ENCODE results near the gene RELCH.
A peak's percentile ranks its signal among the peaks of the same experiment; 100 is the strongest.

The RELCH gene

DNA sequence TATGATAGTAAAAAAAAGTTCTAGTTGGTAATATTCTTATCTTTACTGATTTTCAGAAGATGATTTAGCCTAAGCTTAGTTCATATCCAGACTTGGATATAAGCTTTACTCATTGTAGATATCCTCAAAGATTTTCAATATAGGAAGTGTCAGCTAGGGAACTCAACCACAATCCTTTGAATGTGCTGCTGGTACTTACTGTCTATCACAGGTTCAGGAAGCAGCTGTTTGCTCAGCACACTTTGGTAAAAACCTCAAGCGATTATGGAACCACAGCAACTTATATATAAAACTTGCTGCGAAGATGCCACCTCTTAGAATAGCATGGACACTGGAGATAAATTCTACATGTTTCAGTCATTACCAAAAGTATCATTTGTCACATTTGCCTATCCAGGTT is 77.9 kb downstream of the RELCH start:
- no peak for DNase-seq

DNA sequence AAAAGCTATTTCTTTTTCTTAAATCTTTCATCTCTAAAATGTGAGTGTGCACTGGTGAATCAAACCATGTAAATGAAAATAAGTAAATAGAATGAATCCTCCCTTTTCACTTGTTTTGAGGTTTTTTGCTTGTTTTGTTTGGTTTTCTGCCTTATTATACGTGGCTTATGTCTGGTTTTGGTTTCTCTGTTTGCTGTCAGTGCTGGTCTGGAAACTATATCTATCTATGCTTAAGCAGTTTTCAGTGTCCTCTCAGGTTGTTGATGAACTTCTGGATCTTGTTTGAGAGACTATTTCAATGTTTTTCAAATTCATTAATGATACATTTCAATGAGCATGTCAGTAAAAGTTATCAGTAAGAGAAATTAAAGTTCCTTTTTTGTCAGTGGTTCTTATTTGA is 90.0 kb downstream of the RELCH start:
- DNase-seq: no peak

DNA sequence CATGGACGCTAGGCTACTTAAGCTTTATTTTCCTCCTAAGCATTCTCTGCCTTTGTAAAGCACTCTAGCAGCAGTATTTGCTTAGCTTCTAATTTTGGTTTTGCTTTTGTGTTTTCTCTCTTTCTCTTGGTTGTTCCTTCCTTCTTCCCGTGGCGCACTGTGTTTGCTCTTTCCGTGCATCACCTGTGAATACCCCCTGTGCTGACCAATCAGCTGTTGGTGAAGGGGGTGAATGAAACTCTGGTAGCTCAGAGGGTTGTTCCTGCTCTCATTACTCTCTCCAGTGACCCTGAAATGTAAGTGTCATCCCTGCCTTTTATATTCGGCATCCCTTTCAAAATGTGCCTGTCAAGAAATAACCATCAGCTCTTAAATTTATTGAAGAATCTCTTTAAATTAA is 92.5 kb downstream of the RELCH start:
- no peak for DNase-seq

DNA sequence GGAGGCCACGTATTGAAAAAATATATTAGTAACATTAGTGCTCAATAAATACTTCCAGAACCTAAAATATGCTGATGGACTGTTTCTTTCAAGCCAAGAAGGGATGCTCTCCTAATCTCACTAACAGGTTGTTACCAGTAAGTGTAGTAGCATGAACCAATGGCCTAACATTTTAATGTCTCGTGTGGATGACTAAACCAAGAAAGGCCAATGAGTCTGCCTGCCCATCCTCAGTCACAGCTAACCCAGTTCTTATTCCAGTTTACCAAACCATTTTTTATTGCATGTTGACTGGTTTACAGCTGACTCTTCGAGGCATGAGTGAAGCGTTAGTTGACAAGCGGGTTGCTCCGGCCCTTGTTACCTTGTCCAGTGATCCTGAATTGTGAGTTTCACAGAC is 93.0 kb downstream of the RELCH start:
- no peak for DNase-seq

DNA sequence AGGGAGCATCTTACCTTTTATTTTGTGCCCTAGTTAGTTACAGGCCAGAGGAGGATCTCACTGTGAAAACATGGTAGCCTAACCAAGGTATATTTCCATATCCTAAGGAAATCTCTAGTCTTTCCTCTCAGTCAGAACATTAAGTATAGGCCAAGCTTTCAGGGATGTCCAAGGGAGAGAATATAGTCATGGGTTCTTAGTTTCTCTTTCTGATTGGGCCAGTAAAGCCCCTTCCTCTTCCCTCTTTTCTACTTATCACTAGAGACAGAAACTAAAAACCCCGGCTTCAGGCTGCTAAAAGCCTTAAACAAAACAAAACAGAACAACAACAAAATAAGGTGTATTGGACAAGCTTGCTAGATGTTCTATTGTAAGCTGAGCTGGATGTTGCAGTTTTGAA is 93.7 kb downstream of the RELCH start:
- no peak for DNase-seq

DNA sequence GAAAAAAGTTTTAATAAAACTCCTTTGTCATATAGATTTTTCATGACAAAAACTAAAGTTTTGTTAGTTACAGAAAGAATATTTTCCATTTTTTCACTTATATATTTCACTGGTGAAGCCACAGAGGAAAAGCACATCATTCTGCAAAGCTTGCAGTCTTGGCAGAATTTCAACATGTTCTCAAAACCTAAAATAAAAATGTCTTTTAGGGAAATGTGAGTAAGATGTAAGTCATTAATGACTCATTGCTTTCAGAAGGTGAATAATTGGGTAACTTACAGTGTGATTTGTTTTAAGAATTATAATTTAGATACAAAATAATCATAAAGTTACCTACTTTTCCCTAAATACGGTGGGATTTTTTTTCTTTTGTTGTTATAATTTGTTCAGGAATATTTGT is 94.6 kb downstream of the RELCH start:
- no peak for DNase-seq

DNA sequence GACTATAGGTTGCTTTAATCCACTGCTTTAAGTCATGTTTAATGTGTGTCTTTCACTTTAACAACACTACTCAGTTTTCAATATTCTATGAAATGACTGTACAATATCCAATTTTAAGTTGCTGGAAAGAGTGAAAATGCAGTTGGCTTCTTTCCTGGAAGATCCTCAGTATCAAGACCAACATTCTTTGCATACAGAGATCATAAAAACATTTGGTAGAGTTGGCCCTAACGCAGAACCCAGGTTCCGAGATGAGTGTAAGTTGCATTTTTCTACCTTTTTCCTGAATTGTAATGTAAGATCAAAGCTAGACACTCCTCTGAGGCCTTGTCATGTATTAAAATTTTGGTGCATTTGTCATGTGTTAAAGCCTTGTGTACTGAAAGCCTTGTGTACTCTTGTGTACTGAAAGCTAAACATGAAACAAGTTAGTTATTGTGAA is 95.2 kb downstream of the RELCH start:
- DNase-seq: no peak

DNA sequence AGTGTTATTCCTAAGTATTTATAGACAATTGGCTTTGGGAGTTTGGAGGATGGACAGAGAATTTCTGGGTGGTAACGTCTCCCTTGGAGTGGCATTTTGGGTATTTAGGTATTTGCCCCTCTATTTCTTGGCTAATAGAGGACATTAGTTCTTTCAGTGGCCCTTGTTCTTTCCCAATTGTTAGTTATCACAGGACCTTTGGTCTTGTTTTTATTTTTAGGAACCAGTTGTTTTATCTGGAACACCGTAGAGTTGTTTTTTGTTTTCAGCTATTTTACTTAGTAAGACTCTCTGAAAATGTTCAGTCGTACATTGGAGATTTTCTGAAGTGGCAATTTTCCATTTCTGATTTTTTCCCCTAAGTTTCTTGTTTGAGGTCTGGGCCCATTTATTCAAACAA is 97.6 kb downstream of the RELCH start:
- no peak for DNase-seq

DNA sequence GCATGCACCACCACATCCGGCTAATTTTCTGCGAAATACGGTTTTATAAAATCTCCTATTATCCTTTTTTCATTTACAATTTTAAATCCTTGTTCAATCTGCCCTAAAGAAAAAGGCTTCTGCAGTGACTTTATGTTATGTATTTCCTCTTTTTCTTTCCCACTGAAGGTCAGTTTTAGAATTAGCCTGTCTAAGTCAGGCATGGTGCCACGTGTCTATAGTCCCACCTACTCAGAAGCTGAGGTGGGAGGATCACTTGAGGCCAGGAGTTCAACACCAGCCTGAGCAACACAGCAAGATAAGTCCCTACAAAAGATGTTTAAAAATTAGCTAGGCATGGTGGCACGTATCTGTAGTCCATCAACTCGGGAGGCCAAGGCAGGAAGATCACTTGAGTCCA is 98.2 kb downstream of the RELCH start:
- no peak for DNase-seq

DNA sequence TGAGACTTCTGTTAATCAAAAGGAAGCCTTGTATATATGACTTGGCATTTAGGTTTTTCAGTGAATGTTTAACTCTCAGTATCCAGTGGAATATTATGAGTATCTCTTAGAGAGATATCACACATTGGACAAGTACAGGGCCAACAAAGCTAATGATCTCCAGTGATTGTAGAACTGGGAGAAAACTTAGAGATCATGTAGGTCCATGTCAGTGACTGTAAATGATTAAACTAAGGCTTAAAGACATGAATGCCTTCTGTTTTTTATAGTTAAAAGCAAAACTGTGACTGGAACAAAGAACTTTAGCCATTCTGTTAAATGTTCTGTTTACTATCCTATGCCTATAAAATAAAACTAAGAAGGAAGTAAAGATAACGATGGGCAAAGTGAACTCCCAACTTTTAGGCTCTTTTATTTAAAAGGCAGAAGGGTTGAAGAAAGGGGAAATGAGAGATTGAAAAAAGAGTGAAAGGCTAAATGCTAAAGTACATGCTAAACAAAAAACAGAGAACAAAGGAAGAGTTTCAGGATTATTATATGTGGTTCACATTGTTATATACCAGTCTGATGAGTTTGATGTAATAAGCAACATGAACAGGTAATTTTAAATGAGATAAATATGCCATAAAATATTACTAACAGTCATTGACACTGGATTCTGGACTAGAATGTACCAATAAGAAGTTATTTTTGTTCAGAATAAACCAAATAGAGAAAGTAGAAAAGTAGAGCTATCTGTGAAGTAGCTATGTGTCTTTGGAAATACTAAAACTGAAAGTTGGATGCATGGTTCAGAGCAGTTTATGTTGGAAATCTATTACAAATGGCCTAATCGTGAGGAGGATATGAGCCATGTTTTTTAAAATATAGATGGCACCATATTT is 101.0 kb downstream of the RELCH start:
- no peak for DNase-seq

DNA sequence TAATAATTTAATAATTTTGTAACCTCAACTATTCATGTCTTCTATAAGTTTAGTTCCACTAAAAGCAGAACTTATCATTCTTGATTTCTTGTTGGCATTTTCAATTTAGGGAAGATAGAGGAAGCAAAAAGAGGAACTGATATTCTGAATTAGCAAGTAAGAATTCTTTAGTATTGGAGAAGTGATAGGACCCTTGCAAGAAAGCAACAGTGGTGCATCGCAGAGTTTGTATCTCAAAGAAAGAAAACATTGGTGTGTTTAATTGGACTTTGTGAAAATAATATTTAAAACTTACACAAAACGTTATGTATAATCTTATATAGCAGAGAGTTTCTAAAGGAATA is 101.6 kb downstream of the RELCH start:
- DNase-seq: no peak

DNA sequence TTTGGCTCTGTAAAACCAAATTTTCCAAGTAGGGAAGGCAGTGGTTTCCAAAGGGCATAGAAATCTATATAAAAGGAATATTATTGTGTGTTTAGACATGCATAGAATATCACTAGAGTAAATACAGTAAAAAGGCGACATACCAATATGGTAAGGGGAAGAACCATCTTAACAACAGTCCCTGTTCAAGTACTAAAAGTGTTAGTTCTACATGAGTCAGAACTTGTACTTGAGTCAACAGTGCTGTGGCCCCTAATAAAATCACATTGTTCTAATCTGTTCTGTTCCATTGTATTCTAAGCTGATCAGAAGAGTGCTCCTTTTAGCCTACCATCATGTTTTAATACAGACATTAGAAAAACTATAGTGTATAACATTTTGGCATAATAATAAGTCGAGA is 102.0 kb downstream of the RELCH start:
- DNase-seq: no peak

DNA sequence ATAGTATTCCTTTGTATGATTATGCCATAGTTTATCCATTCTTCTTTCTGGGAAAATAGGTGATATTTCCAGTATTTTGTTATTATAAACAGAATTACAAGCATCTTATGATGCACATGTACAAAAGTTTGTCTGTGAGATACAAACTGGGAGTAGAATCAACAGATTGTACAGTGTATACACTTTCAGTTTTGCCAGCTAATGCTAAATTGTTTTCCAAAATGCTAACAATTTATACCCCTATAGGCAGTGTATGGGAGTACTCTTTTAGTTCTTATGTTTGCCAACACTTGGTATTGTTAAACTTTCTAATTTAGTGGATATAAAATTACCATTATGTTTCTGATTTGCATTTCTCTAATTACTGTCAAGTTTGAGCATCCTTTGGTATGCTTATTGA is 107.0 kb downstream of the RELCH start:
- no peak for DNase-seq

DNA sequence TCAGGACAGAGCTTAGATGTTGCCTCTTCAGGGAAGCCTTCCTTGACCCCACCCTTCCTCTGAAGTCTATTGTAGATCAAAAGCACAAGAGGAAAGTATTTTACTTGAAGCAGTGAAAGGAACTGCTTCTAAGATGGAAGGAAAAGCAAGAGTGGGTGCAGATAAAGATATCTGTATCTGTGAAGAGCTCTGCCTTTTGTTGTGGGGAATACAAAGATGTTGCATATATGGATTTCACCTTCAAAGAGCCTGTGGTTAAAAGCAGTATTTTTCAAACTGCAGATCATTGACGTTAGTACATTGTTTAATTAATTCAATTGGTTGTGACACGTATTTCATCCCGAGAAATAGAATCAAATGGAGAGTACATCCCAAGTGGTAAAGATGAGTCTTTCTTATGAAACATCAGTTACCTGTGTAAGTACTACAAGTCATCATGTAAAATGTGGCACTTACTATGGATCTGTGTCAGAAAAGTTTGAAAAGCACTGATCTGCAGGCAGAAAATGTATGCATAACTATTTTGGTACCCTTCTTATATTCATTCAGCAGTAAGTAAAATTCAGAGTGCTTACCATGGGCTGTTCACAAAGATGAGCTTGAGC is 113.4 kb downstream of the RELCH start:
- DNase-seq: no peak

DNA sequence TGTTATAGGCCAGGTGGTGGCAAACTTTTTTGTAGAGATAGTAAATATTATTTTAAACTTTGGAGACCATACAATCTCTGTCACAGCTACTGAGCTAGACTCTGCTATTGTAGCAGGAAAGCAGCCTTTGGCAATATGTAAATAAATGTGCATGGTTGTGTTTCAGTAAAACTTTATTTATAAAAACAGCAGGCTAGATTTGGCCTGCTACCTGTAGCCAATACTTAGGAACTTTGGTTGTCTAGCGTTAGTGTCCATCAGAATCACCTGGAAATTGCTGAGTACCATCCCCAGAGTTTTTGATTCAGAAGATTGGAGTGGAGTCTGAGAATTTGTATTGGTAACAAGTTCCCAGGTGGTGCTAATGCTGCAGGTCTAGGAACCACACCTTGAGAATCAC is 114.3 kb downstream of the RELCH start:
- no peak for DNase-seq

DNA sequence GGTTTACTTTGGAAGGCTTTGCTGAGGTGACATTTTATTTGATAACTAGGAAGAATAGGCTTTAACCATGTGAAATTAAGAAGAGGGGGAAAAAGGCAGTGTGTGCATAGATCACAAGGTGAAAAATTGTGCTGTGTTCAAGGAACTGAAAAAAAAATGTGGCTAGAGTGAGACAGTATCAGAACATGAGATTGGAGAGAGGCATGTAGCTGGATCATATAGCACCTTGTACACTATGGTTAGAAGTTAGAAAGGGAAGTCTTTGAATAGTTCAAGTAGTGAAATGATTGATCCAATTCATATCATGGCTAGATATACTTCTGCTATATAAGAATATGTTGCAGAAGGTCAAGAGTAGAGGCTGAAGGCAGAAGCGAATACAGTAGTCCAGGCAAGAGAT is 125.8 kb downstream of the RELCH start:
- no peak for DNase-seq

DNA sequence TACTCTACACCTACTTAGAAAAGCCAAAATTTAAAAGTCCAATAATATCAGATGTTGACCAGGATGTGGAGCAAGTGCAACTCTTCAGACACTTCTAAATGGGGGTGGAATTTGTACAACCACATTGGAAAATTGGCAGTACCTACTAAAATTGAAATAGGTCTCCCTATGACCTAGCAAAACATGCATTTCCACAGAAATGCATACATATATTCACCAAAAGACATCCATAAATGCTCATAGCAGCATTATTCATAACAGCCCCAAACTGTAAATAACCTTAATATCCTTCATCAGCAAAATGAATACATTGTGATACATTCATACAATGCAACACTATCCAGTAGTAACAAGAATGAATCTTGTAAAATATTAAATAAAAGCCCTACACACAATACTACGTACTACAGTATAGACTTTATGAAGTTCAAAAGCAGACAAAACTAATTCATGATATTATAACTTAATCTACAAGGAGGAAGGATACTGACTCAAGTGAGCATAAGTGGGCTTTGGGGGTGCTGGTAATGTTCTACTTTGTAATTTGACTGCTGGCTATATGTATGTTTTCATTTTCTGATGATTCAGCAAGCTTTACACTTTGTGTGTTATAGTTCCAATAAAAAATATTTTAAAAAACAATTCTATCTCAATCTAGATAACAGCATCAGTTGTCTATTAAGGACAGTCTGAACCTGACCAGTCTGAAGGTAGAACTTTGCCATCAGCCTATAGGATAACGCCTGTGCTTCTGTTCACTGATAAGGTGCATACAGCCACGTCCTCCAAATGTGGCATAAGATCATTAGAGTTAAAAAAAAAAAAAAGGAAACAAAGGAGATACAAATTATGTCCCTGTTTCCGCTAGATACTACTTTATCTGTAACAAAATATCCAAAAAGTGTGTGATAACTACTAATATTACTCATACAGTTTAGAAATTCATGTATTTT is 131.4 kb downstream of the RELCH start:
- DNase-seq: no peak

DNA sequence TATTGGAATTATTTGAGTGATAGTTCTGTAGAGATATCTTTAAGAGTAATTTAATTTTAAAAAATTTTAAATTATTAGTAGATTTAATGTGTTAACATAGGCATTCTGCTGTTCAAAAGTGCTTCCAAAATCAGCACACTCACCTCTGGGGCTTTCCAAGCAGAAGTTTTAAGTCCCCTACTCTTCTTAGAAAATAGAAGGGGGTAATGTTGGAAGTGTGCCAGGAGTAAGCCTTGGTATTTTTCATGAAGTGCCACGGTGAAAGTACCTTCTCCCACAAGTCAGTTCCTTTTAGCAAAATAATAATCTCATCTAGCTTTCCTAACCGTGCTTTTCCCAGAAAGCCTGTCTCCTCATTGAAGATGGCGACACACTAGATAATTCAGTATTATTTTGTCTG is 134.1 kb downstream of the RELCH start:
- DNase-seq: no peak

DNA sequence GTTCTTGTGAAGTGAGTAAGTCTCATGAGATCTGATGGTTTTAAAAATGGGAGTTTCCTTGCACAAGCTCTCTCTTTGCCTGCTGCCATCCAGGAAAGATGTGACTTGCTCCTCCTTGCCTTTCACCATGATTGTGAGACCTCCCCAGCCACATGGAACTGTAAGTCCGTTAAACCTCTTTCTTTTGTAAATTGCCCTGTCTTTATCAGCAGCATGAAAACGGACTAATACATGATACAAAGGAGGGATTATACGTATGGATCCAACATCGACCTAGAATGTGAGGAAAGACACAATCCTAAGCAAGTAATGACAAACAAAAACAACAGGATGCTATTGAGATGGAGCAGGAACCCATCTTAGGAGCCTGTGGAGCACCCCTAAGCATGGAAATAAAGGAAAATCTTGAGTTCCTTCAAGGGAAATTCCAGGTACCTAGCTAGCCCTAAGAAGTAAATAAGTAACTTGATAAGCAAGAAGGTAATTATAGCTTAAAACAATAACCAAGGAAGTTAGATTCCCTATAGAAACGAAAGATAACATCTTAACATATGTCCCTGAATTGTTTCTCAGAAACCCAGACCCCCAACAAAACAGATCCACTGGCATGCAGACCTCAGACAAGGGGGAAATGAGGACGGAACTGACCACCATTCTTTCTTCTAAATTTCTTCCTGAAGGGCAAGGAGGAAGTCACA is 136.6 kb downstream of the RELCH start:
- DNase-seq: no peak

DNA sequence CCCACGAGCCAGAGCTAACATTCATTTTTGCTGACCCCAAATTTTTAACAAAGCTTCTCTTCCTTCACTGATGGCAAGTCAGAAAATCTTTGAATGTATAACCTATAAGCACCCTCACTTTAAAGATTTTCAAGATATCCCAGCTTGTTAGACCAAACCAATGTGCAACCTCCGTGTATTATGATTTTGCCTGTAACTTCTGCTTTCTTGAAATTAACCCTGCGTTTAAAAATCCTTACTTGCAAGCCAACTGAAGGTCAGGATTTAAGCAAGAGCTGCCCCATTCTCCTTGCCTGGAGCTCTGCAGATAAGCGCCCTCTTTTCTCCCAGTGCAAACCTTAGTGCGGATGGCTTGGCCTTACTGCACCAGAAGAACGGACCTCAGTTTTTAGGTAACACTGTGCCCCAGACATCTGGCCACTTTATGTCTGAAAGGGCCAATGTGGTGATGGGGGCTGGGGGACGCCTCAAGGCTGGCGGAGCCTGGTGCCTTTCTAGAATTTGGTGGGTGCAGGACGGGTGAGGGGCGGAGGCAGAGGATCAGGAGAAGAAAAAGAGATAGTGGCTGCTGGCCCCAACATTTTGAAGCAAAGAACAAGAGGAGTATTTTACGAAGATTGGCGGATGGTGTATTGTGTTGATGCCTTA is 137.2 kb downstream of the RELCH start:
- DNase-seq: no peak

DNA sequence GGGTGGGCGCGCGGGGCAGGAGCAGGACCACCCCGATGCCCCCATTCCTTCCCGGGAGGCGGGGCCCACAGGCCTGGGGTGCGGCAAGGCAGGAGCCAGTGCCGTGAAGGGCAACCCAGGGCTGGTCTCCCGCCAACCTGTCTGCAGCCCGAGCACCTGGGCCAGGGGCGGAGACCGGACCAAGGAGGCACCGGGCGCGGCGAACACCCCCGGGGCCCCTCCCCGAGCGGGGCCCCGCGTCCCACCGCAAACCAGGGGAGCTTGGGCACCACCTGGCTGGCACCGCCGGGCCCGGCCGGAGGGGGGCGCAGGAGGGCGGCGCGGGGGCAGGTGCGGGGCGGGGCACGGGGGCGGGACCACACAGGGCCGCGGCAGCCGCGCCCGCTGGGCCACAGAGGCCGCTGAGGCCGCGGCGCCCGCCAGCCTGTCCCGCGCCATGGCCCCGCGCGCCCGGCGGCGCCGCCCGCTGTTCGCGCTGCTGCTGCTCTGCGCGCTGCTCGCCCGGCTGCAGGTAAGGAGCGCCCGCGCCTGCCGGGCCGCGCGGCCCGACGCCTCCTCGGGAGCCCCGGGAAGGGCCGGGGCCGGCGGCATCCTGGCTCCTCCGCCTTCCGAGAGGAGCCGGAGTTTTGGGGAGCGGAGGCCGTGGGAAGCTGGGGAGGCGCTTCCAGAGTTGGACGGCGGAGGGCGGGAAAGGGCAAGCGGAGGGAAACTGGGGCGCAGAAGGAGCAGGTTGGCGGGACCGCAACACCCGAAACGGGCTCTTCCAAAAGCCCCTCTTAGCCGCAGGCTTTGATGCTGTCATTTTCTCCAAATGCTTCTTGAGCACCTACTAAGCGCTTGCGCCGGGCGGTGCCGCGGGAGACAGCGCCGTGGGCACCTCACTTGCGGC is 138.1 kb downstream of the RELCH start, which contains the start of gene TNFRSF11A:
Gene TNFRSF11A (plus strand): TSS at position 394 of the 889 bp plus-strand sequence. CDS start 43 bp downstream, at position 437.
- DNase-seq: peak; percentile 69
